OCI-LY3 (cell line): ENCODE results near the gene APOC1.

ENCODE experiments used
- H2AFZ ChIP-seq: fragments of 200-600, 300-600 bp; shearing (Covaris generic); 2 replicates; pipeline ENCODE4 v1.6.0; 2014; ENCODE audit warnings: antibody characterized with exemption, low read depth, low read length
- H3K27ac ChIP-seq: fragments of 200-600, 300-600 bp; sonication (generic); 2 replicates; pipeline ENCODE4 v1.5.1; 2014; ENCODE audit warnings: mild to moderate bottlenecking, low read length, moderate library complexity, mixed read lengths
- H3K27me3 ChIP-seq: fragments of 200-600, 300-600 bp; sonication (generic); 2 replicates; pipeline ENCODE4 v1.6.1; 2014; ENCODE audit warnings: low read depth, low read length, mixed read lengths
- H3K36me3 ChIP-seq: fragments of 200-600, 300-600 bp; sonication (generic); replicated peaks from 2 replicates; pipeline ENCODE3; 2014; ENCODE audit warnings: low read depth, low read length, mixed read lengths
- H3K4me1 ChIP-seq: fragments of 300-600, 200-600 bp; sonication (generic); 2 replicates; pipeline ENCODE4 v1.6.1; 2014; ENCODE audit warnings: low read length, mixed read lengths
- H3K4me2 ChIP-seq: fragments of 200-600, 300-600 bp; sonication (generic); 2 replicates; pipeline ENCODE4 v1.6.1; 2014; ENCODE audit warnings: low read length, mixed read lengths
- H3K4me3 ChIP-seq: fragments of 300-600, 200-600 bp; sonication (generic); 2 replicates; pipeline ENCODE4 v1.5.1; 2014; ENCODE audit warnings: antibody characterized with exemption, mild to moderate bottlenecking, low read length, moderate library complexity
- H3K79me2 ChIP-seq: fragments of 300-600, 200-600 bp; shearing (Covaris generic); 2 replicates; pipeline ENCODE4 v1.6.1; 2014; ENCODE audit warnings: mild to moderate bottlenecking, low read length, mixed read lengths
- H3K9ac ChIP-seq: fragments of 300-600, 200-600 bp; shearing (Covaris generic); 2 replicates; pipeline ENCODE4 v1.6.0; 2014; ENCODE audit warnings: mild to moderate bottlenecking, low read length, moderate library complexity
- H3K9me3 ChIP-seq: fragments of 200-600, 300-600 bp; shearing (Covaris generic); 2 replicates; pipeline ENCODE4 v1.6.1; 2014; ENCODE audit warnings: low read length, mixed read lengths; ENCODE audit not compliant: insufficient read depth
- H4K20me1 ChIP-seq: fragments of 200-600, 300-600 bp; sonication (generic); 2 replicates; pipeline ENCODE4 v1.6.1; 2016; ENCODE audit warnings: low read length, mixed read lengths; ENCODE audit not compliant: insufficient read depth
- EZH2phosphoT487 ChIP-seq: fragments of 200-600 bp; shearing (Covaris generic); IDR thresholded peaks from 2 replicates; pipeline ENCODE4 v1.6.1; 2018; ENCODE audit warnings: antibody characterized with exemption, mixed run types, low read depth
- TF ChIP-seq, protein P1 (sequence below): fragments of 200-600, 300-600 bp; sonication (generic); IDR thresholded peaks from 2 replicates; pipeline ENCODE4 v1.5.1; 2014; ENCODE audit warnings: antibody characterized with exemption, low read length, low read depth

The APOC1 gene

DNA sequence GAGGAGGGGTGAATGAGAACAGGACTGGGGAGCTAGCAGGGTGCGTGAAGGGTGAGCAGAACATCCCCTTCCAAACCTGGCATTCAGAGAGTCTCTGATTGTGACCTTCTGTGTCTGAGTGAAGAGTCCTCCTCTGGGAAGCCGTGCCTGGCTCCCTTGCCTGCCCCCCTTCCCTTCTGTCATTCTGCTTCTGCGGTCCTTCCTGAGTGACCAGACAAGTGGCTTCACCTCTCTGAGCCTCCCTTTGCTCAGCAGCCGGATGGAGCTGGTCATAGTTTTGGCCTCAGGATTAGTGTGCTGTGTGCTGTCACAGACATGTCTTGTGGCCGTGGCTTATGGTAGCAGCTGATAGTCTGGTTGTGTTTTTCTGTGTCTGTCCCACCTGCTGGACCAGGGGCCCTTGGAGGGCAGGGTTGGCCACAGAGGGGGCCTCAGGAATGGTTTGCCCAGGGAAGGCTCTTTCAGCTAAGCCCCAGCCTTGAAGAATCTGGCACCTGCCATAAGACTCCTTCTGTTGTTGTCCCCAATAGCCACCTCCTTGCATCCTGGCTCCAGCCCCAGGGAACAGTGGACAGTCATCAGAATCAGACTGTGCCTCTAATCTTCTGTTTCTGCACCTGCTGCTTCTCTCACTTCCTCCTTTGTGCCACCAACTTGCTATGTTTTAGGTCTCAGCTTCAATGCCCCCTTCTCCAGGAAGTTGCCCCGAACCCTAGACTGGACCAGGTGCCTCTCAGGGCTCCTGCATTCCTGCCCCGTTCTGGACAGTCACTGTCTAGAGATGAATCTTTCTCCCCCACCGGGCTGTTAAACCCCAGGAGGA, 46.7 kb downstream of the APOC1 start:
- peaks cover 42% of the 10 kb centered on the region for H3K4me1 ChIP-seq
- no peak overlapping the region for H2AFZ ChIP-seq
- peak overlapping the region; percentile 82 for H3K4me2 ChIP-seq
- H3K9ac ChIP-seq: peak overlapping the region; percentile 51
- H3K79me2 ChIP-seq: peaks cover 65% of the 10 kb centered on the region
- peaks cover 26% of the 10 kb centered on the region for H4K20me1 ChIP-seq
- no peak for TF ChIP-seq EZH2phosphoT487
- TF ChIP-seq, protein P1, sequence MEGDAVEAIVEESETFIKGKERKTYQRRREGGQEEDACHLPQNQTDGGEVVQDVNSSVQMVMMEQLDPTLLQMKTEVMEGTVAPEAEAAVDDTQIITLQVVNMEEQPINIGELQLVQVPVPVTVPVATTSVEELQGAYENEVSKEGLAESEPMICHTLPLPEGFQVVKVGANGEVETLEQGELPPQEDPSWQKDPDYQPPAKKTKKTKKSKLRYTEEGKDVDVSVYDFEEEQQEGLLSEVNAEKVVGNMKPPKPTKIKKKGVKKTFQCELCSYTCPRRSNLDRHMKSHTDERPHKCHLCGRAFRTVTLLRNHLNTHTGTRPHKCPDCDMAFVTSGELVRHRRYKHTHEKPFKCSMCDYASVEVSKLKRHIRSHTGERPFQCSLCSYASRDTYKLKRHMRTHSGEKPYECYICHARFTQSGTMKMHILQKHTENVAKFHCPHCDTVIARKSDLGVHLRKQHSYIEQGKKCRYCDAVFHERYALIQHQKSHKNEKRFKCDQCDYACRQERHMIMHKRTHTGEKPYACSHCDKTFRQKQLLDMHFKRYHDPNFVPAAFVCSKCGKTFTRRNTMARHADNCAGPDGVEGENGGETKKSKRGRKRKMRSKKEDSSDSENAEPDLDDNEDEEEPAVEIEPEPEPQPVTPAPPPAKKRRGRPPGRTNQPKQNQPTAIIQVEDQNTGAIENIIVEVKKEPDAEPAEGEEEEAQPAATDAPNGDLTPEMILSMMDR: no peak
- no peaks in the 10 kb centered on the region for H3K27me3 ChIP-seq
- H3K9me3 ChIP-seq: no peaks in the 10 kb centered on the region
- H3K27ac ChIP-seq: peak overlapping the region; percentile 78
- peak overlapping the region; percentile 62 for H3K4me3 ChIP-seq
- peaks cover 16% of the 10 kb centered on the region for H3K36me3 ChIP-seq

DNA sequence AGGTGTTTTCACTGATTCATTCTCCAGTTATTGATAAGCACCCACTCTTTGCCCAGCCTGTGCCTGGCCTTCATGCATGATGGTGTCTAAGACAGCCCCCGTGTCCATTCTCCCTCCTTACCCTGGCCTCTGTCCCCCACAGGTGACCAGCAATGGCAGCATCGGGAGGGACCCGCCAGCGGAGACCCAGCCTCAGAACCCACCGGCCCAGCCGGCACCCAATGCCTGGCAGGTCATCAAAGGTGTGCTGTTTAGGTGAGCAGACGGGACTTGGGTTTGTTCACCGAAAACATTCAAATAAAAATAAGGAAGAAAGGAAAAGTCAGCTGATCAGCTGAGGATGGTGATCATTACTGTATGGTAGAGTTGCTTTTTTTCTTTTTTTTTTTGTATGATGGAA, 47.4 kb downstream of the APOC1 start:
- peak overlapping the region; percentile 78 for H3K27ac ChIP-seq
- H4K20me1 ChIP-seq: peaks cover 19% of the 10 kb centered on the region
- TF ChIP-seq, protein P1: no peak
- TF ChIP-seq EZH2phosphoT487: no peak
- peaks cover 35% of the 10 kb centered on the region for H3K4me1 ChIP-seq
- H3K36me3 ChIP-seq: peaks cover 18% of the 10 kb centered on the region
- H3K79me2 ChIP-seq: peaks cover 58% of the 10 kb centered on the region
- no peaks in the 10 kb centered on the region for H3K27me3 ChIP-seq
- no peaks in the 10 kb centered on the region for H3K9me3 ChIP-seq
- H2AFZ ChIP-seq: no peak overlapping the region
- H3K4me3 ChIP-seq: peak overlapping the region; percentile 62
- H3K4me2 ChIP-seq: peak overlapping the region; percentile 82
- peak overlapping the region; percentile 51 for H3K9ac ChIP-seq

DNA sequence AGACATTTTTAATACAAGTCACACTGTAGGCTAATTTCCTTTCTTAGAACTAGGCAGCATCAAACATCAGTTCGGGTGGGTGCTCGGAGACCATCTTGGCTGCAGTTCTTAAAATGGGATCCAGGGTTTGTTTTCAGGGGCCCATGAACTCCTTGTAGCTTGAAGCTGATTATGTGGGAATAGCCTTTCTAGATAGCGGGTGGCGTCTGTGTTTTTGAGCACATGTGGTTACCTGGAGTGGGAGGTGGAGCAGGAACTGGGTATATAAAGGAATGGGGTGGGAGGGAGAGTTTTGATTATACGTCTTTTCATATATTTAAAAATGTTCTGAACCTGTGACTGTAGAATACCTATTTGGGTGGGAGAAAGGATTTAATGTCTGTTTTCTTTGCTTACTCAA, 53.7 kb downstream of the APOC1 start:
- H3K36me3 ChIP-seq: peaks cover 11% of the 10 kb centered on the region
- H3K27ac ChIP-seq: no peak overlapping the region
- no peak overlapping the region for H3K9ac ChIP-seq
- no peaks in the 10 kb centered on the region for H3K4me1 ChIP-seq
- no peaks in the 10 kb centered on the region for H3K9me3 ChIP-seq
- no peaks in the 10 kb centered on the region; the same call in 1 of the 2 replicates for H4K20me1 ChIP-seq
- no peaks in the 10 kb centered on the region for H3K27me3 ChIP-seq
- no peak overlapping the region for H2AFZ ChIP-seq
- no peak overlapping the region for H3K4me2 ChIP-seq
- peaks cover 3% of the 10 kb centered on the region; the same call in 1 of the 2 replicates for H3K79me2 ChIP-seq
- no peak overlapping the region for H3K4me3 ChIP-seq
- TF ChIP-seq, protein P1: no peak
- no peak for TF ChIP-seq EZH2phosphoT487

DNA sequence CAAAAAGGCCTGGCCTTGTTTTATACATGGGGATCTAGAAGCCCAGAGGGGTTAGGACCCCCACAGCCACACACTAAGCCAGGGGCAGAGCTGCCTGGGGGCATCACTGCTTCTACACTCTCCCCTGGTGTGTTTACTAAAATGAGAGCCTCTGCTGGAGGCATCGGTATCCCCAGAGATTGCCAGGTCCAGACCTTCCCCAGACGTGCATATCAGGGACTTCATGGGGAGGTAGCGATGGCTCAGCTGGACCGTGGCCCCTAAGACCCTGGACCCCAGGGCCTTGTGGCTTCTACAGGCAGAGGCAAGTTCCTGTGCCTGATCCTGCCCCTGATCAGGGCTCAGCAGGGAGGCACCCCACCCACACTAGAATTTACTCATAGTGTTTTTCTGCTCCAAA, 54.3 kb downstream of the APOC1 start:
- Histone ChIP-seq H3K36me3 (peaks cover 11% of the 10 kb centered on the region), H2AFZ (no peak overlapping the region), H3K9ac (no peak overlapping the region), H4K20me1 (no peaks in the 10 kb centered on the region; the same call in 1 of the 2 replicates), H3K27ac (no peak overlapping the region), H3K27me3 (no peaks in the 10 kb centered on the region), H3K9me3 (no peaks in the 10 kb centered on the region), H3K4me3 (no peak overlapping the region), H3K4me1 (no peaks in the 10 kb centered on the region), H3K4me2 (no peak overlapping the region), H3K79me2 (peaks cover 3% of the 10 kb centered on the region; the same call in 1 of the 2 replicates)
- TF ChIP-seq EZH2phosphoT487: no peak
- TF ChIP-seq, protein P1: no peak
